IMR-90 (cell line): ENCODE results near the gene OVCA2. TPM values are rescaled to one million over a fixed set of nuclear protein-coding genes. Genes with fewer than 3 reads are reported as not detected.

ENCODE experiments used
- ATAC-seq: fragments of 200-7000 bp; cut with Tn5 transposase; 2 replicates; pipeline ENCODE4 v1.9.1; 2020; ENCODE audit warnings: low read depth, mild to moderate bottlenecking, moderate library complexity
- BruUV-seq: library from RNA; stranded (reverse); fragments of 400-500 nt; replicated peaks from 2 replicates; lab custom pipeline; 2021; lab: Mats Ljungman, UMichigan
- CTCF ChIA-PET: fragments of 300-600 bp; formaldehyde crosslinking; extraction: SDS; loops from one replicate; lab custom pipeline; 2021; ENCODE audit warnings: antibody characterized with exemption; lab: Yijun Ruan, JAX
- POLR2A ChIA-PET: fragments of 300-600 bp; sonication (Branson Sonifier 250); formaldehyde crosslinking; loops from one replicate; lab custom pipeline; 2022; ENCODE audit warnings: antibody characterized with exemption; ENCODE audit not compliant: unreplicated experiment; lab: Charles Lee
- DNase-seq: peaks from one replicate; pipeline ENCODE4 v3.0.0; 2013
- H2AFZ ChIP-seq: replicated peaks from 2 replicates; pipeline ENCODE3; 2013; ENCODE audit warnings: low read length, mild to moderate bottlenecking; ENCODE audit not compliant: poor library complexity
- H2AK5ac ChIP-seq: 2 replicates; pipeline ENCODE4 v1.6.1; 2013; ENCODE audit warnings: low read depth, low read length, inconsistent platforms
- H2AK9ac ChIP-seq: replicated peaks from 2 replicates; pipeline ENCODE3; 2013; ENCODE audit warnings: mild to moderate bottlenecking, low read depth, low read length, moderate library complexity; ENCODE audit not compliant: poor library complexity
- H2BK120ac ChIP-seq: 2 replicates; pipeline ENCODE4 v1.6.1; 2013; ENCODE audit warnings: low read depth, low read length, inconsistent platforms
- H2BK15ac ChIP-seq: 3 replicates; pipeline ENCODE4 v1.6.1; 2013; ENCODE audit warnings: low read depth, low read length, inconsistent platforms
- H2BK20ac ChIP-seq: 2 replicates; pipeline ENCODE4 v1.6.1; 2013; ENCODE audit warnings: low read depth, mild to moderate bottlenecking, inconsistent platforms, low read length, moderate library complexity
- H2BK5ac ChIP-seq: 2 replicates; pipeline ENCODE4 v1.6.1; 2013; ENCODE audit warnings: mild to moderate bottlenecking, low read depth, low read length, inconsistent platforms; ENCODE audit not compliant: poor library complexity, severe bottlenecking
- H3K14ac ChIP-seq: replicated peaks from 2 replicates; pipeline ENCODE4 v1.6.1; 2013; ENCODE audit warnings: low read depth, low read length, inconsistent platforms
- H3K18ac ChIP-seq: 2 replicates; pipeline ENCODE4 v1.6.1; 2013; ENCODE audit warnings: low read depth, low read length, control low read depth
- H3K23ac ChIP-seq: 2 replicates; pipeline ENCODE4 v1.6.1; 2013; ENCODE audit warnings: low read depth, low read length, inconsistent platforms
- H3K27ac ChIP-seq: 2 replicates; pipeline ENCODE4 v1.5.1; 2013; ENCODE audit warnings: mild to moderate bottlenecking, control low read depth, low read length; ENCODE audit not compliant: insufficient read depth
- H3K27me3 ChIP-seq: 2 replicates; pipeline ENCODE4 v1.6.1; 2013; ENCODE audit warnings: low read length; ENCODE audit not compliant: control insufficient read depth, insufficient read depth
- H3K36me3 ChIP-seq: 2 replicates; pipeline ENCODE4 v1.6.1; 2013; ENCODE audit warnings: low read length, mixed read lengths; ENCODE audit not compliant: control insufficient read depth, insufficient read depth
- H3K4ac ChIP-seq: 2 replicates; pipeline ENCODE4 v1.6.1; 2013; ENCODE audit warnings: low read depth, low read length, inconsistent platforms
- H3K4me1 ChIP-seq: 2 replicates; pipeline ENCODE4 v1.6.1; 2013; ENCODE audit warnings: low read length, mixed read lengths; ENCODE audit not compliant: control insufficient read depth, insufficient read depth
- H3K4me2 ChIP-seq: 2 replicates; pipeline ENCODE4 v1.6.1; 2013; ENCODE audit warnings: low read depth, mild to moderate bottlenecking, control low read depth, low read length, moderate library complexity
- H3K4me3 ChIP-seq: 2 replicates; pipeline ENCODE4 v1.5.1; 2013; ENCODE audit warnings: low read depth, mild to moderate bottlenecking, control low read depth, low read length, moderate library complexity; ENCODE audit not compliant: insufficient read depth
- H3K56ac ChIP-seq: 2 replicates; pipeline ENCODE4 v1.6.1; 2013; ENCODE audit warnings: low read length, inconsistent platforms; ENCODE audit not compliant: insufficient read depth; ENCODE audit errors: extremely low read depth
- H3K79me1 ChIP-seq, 2 experiments: 2 replicates each; pipeline ENCODE4 v1.6.1; 2013; ENCODE audit warnings: low read length in 2 of 2, inconsistent platforms in 1 of 2, low read depth in 1 of 2
- H3K9ac ChIP-seq: 2 replicates; pipeline ENCODE4 v1.6.1; 2013; ENCODE audit warnings: low read depth, low read length, control low read depth
- H3K9me1 ChIP-seq: 2 replicates; pipeline ENCODE4 v1.6.1; 2013; ENCODE audit warnings: low read length, inconsistent platforms; ENCODE audit not compliant: insufficient read depth
- H3K9me3 ChIP-seq: 2 replicates; pipeline ENCODE4 v1.6.1; 2013; ENCODE audit warnings: low read length; ENCODE audit not compliant: control insufficient read depth, insufficient read depth
- H4K20me1 ChIP-seq: 2 replicates; pipeline ENCODE4 v1.6.1; 2013; ENCODE audit warnings: low read length, inconsistent platforms; ENCODE audit not compliant: insufficient read depth
- H4K5ac ChIP-seq: 2 replicates; pipeline ENCODE4 v1.6.1; 2013; ENCODE audit warnings: mild to moderate bottlenecking, low read depth, low read length, control low read depth
- H4K8ac ChIP-seq, 2 experiments: 2 replicates each; pipeline ENCODE4 v1.6.1; 2013; ENCODE audit warnings: low read depth in 2 of 2, low read length in 2 of 2, control low read depth in 1 of 2, inconsistent platforms in 1 of 2
- H4K91ac ChIP-seq: 2 replicates; pipeline ENCODE4 v1.6.1; 2013; ENCODE audit warnings: low read depth, low read length, inconsistent platforms; ENCODE audit not compliant: insufficient read depth
- NFE2L2 ChIP-seq: fragments of 150-350 bp; IDR thresholded peaks from 2 replicates; pipeline ENCODE4 v1.6.1; 2016; ENCODE audit warnings: low read depth, mild to moderate bottlenecking, low read length
- WGBS, 2 experiments: methylation state at CpG; one replicate each; pipeline versions ENCODE4 v1.1.5 to v1.1.7; 2013; ENCODE audit warnings: missing lambda C conversion rate in 2 of 2; ENCODE audit not compliant: insufficient read length in 1 of 2; ENCODE audit errors: extremely low coverage in 2 of 2; 5-methylcytosine and 5-hydroxymethylcytosine counted together
- dilution Hi-C: fragments of 300-500 bp; cut with HindIII; formaldehyde crosslinking; loops from one replicate; pipeline ENCODE4 v1.14.3; 2018; ENCODE audit warnings: low sequenced_read_pairs; ENCODE audit not compliant: unreplicated experiment
- in situ Hi-C: fragments of 300-500 bp; cut with MboI; formaldehyde crosslinking; loops from 3 replicates; pipeline ENCODE4 v1.14.3; 2019; ENCODE audit warnings: low sequenced_read_pairs, inconsistent platforms, mixed read lengths
- intact Hi-C: fragments of 100-400 bp; cut with micrococcal nuclease; formaldehyde crosslinking; loops from 2 replicates; pipeline ENCODE4 v1.10.0; 2022
- polyA plus RNA-seq, 3 experiments: library from polyadenylated mRNA; depleted of rRNA; stranded (reverse); fragments of >200 nt; gene quantifications; 2 replicates each; pipeline ENCODE4 v1.2.3, GENCODE V29; 2012; ENCODE audit warnings: low replicate concordance in 1 of 3
- total RNA-seq: library from RNA; depleted of rRNA; stranded (reverse); fragments of >200 nt; gene quantifications from 2 replicates; pipeline ENCODE4 v1.2.3, GENCODE V29; 2012

Gene OVCA2
- total and polyA plus RNA-seq, 2 of the 4 experiments (the other 2 are of a cell fraction): 38.7 to 46.9 TPM

DNA sequence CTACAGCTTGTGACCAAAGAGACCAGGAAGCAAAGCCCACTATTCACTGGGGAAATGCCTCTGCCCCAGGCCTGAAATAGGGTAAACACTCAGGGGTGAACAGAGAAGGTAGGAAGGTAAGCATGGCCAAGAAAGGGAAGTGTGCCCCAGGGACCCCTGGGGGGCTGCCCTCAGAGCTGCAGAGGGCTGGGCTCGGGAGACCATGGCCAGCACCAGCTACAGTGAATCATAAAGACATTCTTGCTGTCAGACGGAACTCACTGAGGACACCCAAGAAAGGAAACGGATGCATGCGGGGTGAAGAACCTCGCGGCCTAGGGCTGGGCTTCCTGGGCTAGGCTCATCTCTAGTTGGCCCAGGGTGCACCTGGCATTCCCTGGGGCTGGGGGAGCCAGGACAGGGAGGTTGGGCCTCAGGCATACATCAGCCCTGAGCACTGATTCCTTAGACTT lies 22.7 kb downstream of the OVCA2 start:
- ChIA-PET CTCF (interaction anchor here (1.0 kb wide), 1 partner anchor 26 kb away, joined by 3 read pairs; no protein-coding TSS in a partner anchor), POLR2A (interaction anchor here (0.9 kb wide), 1 partner anchor 27 kb away, joined by 5 read pairs; no protein-coding TSS in a partner anchor)
- Histone ChIP-seq H3K9ac (no peak overlapping the region), H3K4me2 (no peak overlapping the region), H3K23ac (peak overlapping the region; percentile 73; the same call in 1 of the 2 replicates), H3K4me3 (no peak overlapping the region), H3K14ac (peak overlapping the region; percentile 90; the same call in 1 of the 2 replicates), H3K4me1 (peaks cover 76% of the 10 kb centered on the region), H2AK5ac (peak overlapping the region; percentile 98), H3K56ac (no peak overlapping the region), H2AK9ac (peak overlapping the region; percentile 33), H3K9me3 (no peaks in the 10 kb centered on the region), H2BK20ac (peak overlapping the region; percentile 63; the same call in 1 of the 2 replicates), H3K79me1 (peaks cover 30 to 95% of the 10 kb centered on the region in 2 experiments), H3K18ac (no peak overlapping the region), H3K36me3 (peaks cover 49% of the 10 kb centered on the region), H2BK15ac (peak overlapping the region; percentile 86; the same call in 1 of the 3 replicates), H4K20me1 (peaks cover 5% of the 10 kb centered on the region; the same call in 1 of the 2 replicates), H3K9me1 (peaks cover 44% of the 10 kb centered on the region), H4K91ac (peak overlapping the region; percentile 71), H2BK5ac (peak overlapping the region; percentile 98), H4K8ac (peak overlapping the region in 1 of 2 experiments; percentile 92; a peak in 3 of 4 replicates), H4K5ac (peak overlapping the region; percentile 33), H3K27me3 (no peaks in the 10 kb centered on the region), H3K4ac (peak overlapping the region; percentile 95), H2BK120ac (peak overlapping the region; percentile 99), H2AFZ (no peak overlapping the region), H3K27ac (peak overlapping the region; percentile 36)
- ATAC-seq (no peak), DNase-seq (no peak)
- no TSS peak for BruUV-seq
- TF ChIP-seq NFE2L2: no peak
- dilution Hi-C loops: no loop called here
- WGBS, 2 experiments: 83% methylated on average over 6 of the region's 6 CpGs; no CpG with 5 or more reads in 1 of the 2 experiments
- intact Hi-C loops: no loop called here
- in situ Hi-C loops: loop anchor here (10.0 kb wide), 1 partner anchor 110 kb away; no protein-coding TSS in a partner anchor
